Islet of Langerhans (tissue), 1 donor: Measurements from ENCODE around the gene USP26.
"Not testable (repeated sequence)": the region's sequence is repeated elsewhere in the genome, so short reads cannot be mapped to it uniquely, and the experiment has no call there.

Source experiments
- FAIRE-seq: peaks from one replicate; lab custom pipeline; 2011; peaks lifted over from hg19 to GRCh38; lab: Jason Lieb, UNC

Gene USP26

GRCh38 chrX:133033010-133033409 lies 63.9 kb downstream of the USP26 start:
- no peak for FAIRE-seq

GRCh38 chrX:133018229-133018628 lies 78.7 kb downstream of the USP26 start:
- FAIRE-seq: no peak

- FAIRE-seq: no peak
These were observed 89.5 kb downstream of the USP26 start for GRCh38 chrX:133007458-133007857.

GRCh38 chrX:133005616-133006015 lies 91.3 kb downstream of the USP26 start:
- no peak for FAIRE-seq

- FAIRE-seq: peak; percentile 88
These were observed 91.9 kb downstream of the USP26 start for GRCh38 chrX:133005042-133005441.

GRCh38 chrX:132999209-132999608 lies 97.7 kb downstream of the USP26 start:
- no peak for FAIRE-seq

GRCh38 chrX:132990835-132991234 lies 106.1 kb downstream of the USP26 start:
- FAIRE-seq: no peak

- peak; percentile 60 for FAIRE-seq
These were observed 110.4 kb downstream of the USP26 start for GRCh38 chrX:132986556-132986955.

GRCh38 chrX:132984058-132984650 lies 112.8 kb downstream of the USP26 start:
- no peak for FAIRE-seq

- FAIRE-seq: no peak
These were observed 113.4 kb downstream of the USP26 start for GRCh38 chrX:132983496-132983895.

- not testable (repeated sequence) for FAIRE-seq
These were observed 116.9 kb downstream of the USP26 start for GRCh38 chrX:132980035-132980434.
